Neural cell (in vitro differentiated cells): Measurements from ENCODE around the gene ANKLE1. TPM values are rescaled to one million over a fixed set of nuclear protein-coding genes. Genes with fewer than 3 reads are reported as not detected.

ENCODE experiments used
- H2AFZ ChIP-seq: fragments of 200-600, 300-800 bp; sonication (generic), shearing (Covaris generic); 2 replicates; pipeline ENCODE4 v1.6.0; 2014; ENCODE audit warnings: low read depth, mild to moderate bottlenecking, antibody characterized with exemption, low read length, moderate library complexity
- H3F3A ChIP-seq: fragments of 200-600 bp; shearing (Covaris generic); 2 replicates; pipeline ENCODE4 v1.6.1; 2016; ENCODE audit warnings: mild to moderate bottlenecking, moderate library complexity, mixed read lengths, antibody characterized with exemption, low read length; ENCODE audit not compliant: insufficient read depth, poor library complexity, severe bottlenecking
- H3K27ac ChIP-seq: fragments of 200-600, 300-800 bp; sonication (generic), shearing (Covaris generic); 2 replicates; pipeline ENCODE4 v1.5.1; 2014; ENCODE audit warnings: mild to moderate bottlenecking, low read length, moderate library complexity
- H3K27me3 ChIP-seq: fragments of 300-800, 200-600 bp; sonication (generic), shearing (Covaris generic); 2 replicates; pipeline ENCODE4 v1.6.0; 2014; ENCODE audit warnings: mild to moderate bottlenecking, low read depth, low read length, moderate library complexity; ENCODE audit not compliant: insufficient read depth
- H3K36me3 ChIP-seq: fragments of 300-800, 200-600 bp; sonication (generic), shearing (Covaris generic); 2 replicates; pipeline ENCODE4 v1.5.1; 2014; ENCODE audit warnings: mild to moderate bottlenecking, antibody characterized with exemption, low read length, moderate library complexity; ENCODE audit not compliant: insufficient read depth
- H3K4me2 ChIP-seq: fragments of 300-800, 200-600 bp; sonication (generic), shearing (Covaris generic); 2 replicates; pipeline ENCODE4 v1.6.0; 2014; ENCODE audit warnings: mild to moderate bottlenecking, low read length
- H3K4me3 ChIP-seq: fragments of 300-800, 200-600 bp; sonication (generic), shearing (Covaris generic); 2 replicates; pipeline ENCODE4 v1.5.1; 2014; ENCODE audit warnings: mild to moderate bottlenecking, low read length, moderate library complexity
- H3K79me2 ChIP-seq: fragments of 200-600 bp; shearing (Covaris generic); replicated peaks from 2 replicates; pipeline ENCODE4 v1.6.0; 2014; ENCODE audit warnings: mild to moderate bottlenecking, low read length, moderate library complexity; ENCODE audit not compliant: insufficient read depth
- H3K9ac ChIP-seq: fragments of 300-800, 200-600 bp; sonication (generic), shearing (Covaris generic); 2 replicates; pipeline ENCODE4 v1.6.1; 2016; ENCODE audit warnings: mild to moderate bottlenecking, low read length, mixed read lengths
- H3K9me2 ChIP-seq: fragments of 200-600 bp; shearing (Covaris generic); 2 replicates; pipeline ENCODE4 v1.6.1; 2016; ENCODE audit warnings: mild to moderate bottlenecking, low read length, mixed read lengths; ENCODE audit not compliant: insufficient read depth
- H3K9me3 ChIP-seq: fragments of 200-600, 300-800 bp; sonication (generic), shearing (Covaris generic); 2 replicates; pipeline ENCODE4 v1.6.1; 2016; ENCODE audit warnings: mild to moderate bottlenecking, mixed run types, low read length, moderate library complexity, mixed read lengths
- H4K20me1 ChIP-seq: fragments of 200-600 bp; shearing (Covaris generic); 2 replicates; pipeline ENCODE4 v1.6.1; 2016; ENCODE audit warnings: mild to moderate bottlenecking, mixed run types; ENCODE audit not compliant: insufficient read depth
- CTCF ChIP-seq: fragments of 450-650 bp; IDR thresholded peaks from 2 replicates; pipeline ENCODE4 v1.5.1; 2014; ENCODE audit warnings: antibody characterized with exemption, mild to moderate bottlenecking, moderate library complexity; ENCODE audit not compliant: poor library complexity, severe bottlenecking
- EP300 ChIP-seq: fragments of 450-650 bp; conservative IDR thresholded peaks from 2 replicates; pipeline ENCODE4 v1.6.1; 2014; ENCODE audit warnings: antibody characterized with exemption, mild to moderate bottlenecking, moderate library complexity; ENCODE audit not compliant: poor library complexity, severe bottlenecking
- EZH2 ChIP-seq: fragments of 200-600, 300-800 bp; shearing (Covaris generic), sonication (generic); IDR thresholded peaks from 2 replicates; pipeline ENCODE4 v1.6.1; 2014; ENCODE audit warnings: antibody characterized with exemption, low read length, borderline replicate concordance, mild to moderate bottlenecking; ENCODE audit not compliant: insufficient read depth, poor library complexity, severe bottlenecking
- MXI1 ChIP-seq: fragments of 450-650 bp; conservative IDR thresholded peaks from 2 replicates; pipeline ENCODE4 v1.6.1; 2014; ENCODE audit warnings: antibody characterized with exemption, mild to moderate bottlenecking; ENCODE audit not compliant: poor library complexity, severe bottlenecking
- POLR2AphosphoS5 ChIP-seq: IDR thresholded peaks from 2 replicates; pipeline ENCODE4 v1.6.1; 2012
- RAD21 ChIP-seq: fragments of 450-650 bp; conservative IDR thresholded peaks from 2 replicates; pipeline ENCODE4 v1.6.1; 2014; ENCODE audit warnings: antibody characterized with exemption, mild to moderate bottlenecking, moderate library complexity
- REST ChIP-seq: IDR thresholded peaks from 2 replicates; pipeline ENCODE4 v1.6.1; 2012; ENCODE audit warnings: borderline replicate concordance
- SMC3 ChIP-seq: fragments of 450-650 bp; conservative IDR thresholded peaks from 2 replicates; pipeline ENCODE4 v1.6.1; 2014; ENCODE audit warnings: antibody characterized with exemption, mild to moderate bottlenecking, moderate library complexity; ENCODE audit not compliant: poor library complexity
- TAF1 ChIP-seq: IDR thresholded peaks from 2 replicates; pipeline ENCODE4 v1.6.1; 2012; ENCODE audit warnings: low read depth
- polyA plus RNA-seq: library from polyadenylated mRNA; depleted of rRNA; stranded (reverse); fragments of >200 nt; gene quantifications from 2 replicates; pipeline ENCODE4 v1.2.3, GENCODE V29; 2014

Gene ANKLE1
- polyA plus RNA-seq, 1 donor from 2014 or later = 9.3 TPM

GRCh38 chr19:17325133-17325532, 43.4 kb downstream of the ANKLE1 start:
- no peaks in the 10 kb centered on the region for H4K20me1 ChIP-seq
- no peaks in the 10 kb centered on the region for H3K36me3 ChIP-seq
- no peaks in the 10 kb centered on the region for H3K79me2 ChIP-seq
- H3K9me3 ChIP-seq = no peaks in the 10 kb centered on the region
- H2AFZ ChIP-seq = no peak overlapping the region
- H3F3A ChIP-seq = no peaks in the 10 kb centered on the region
- H3K4me2 ChIP-seq = no peak overlapping the region
- no peaks in the 10 kb centered on the region for H3K27me3 ChIP-seq
- no peak for TF ChIP-seq TAF1
- TF ChIP-seq EZH2 = no peak
- no peak for TF ChIP-seq CTCF
- TF ChIP-seq REST = no peak
- no peak for TF ChIP-seq POLR2AphosphoS5
- no peak for TF ChIP-seq RAD21
- no peak for TF ChIP-seq EP300
- no peaks in the 10 kb centered on the region for H3K9me2 ChIP-seq
- no peak overlapping the region for H3K27ac ChIP-seq
- no peak overlapping the region for H3K4me3 ChIP-seq
- no peak overlapping the region for H3K9ac ChIP-seq

- no peaks in the 10 kb centered on the region for H3K9me3 ChIP-seq
- H3K9me2 ChIP-seq = no peaks in the 10 kb centered on the region
- no peak overlapping the region for H2AFZ ChIP-seq
- H3K36me3 ChIP-seq = no peaks in the 10 kb centered on the region
- H3K9ac ChIP-seq = no peak overlapping the region
- TF ChIP-seq CTCF (no peak), EZH2 (no peak), REST (no peak), RAD21 (no peak), SMC3 (no peak), POLR2AphosphoS5 (no peak), MXI1 (no peak), EP300 (no peak), TAF1 (no peak)
- no peak overlapping the region for H3K4me2 ChIP-seq
- no peaks in the 10 kb centered on the region for H4K20me1 ChIP-seq
- no peak overlapping the region for H3K4me3 ChIP-seq
- H3K27me3 ChIP-seq = no peaks in the 10 kb centered on the region
- H3K27ac ChIP-seq = no peak overlapping the region
- H3F3A ChIP-seq = no peaks in the 10 kb centered on the region
- no peaks in the 10 kb centered on the region for H3K79me2 ChIP-seq
These were observed 44.3 kb downstream of the ANKLE1 start for GRCh38 chr19:17325881-17326594.
